Embryonic facial prominence (tissue), 1 donor: Measurements from ENCODE around the gene TULP3.
"Not testable (repeated sequence)": the region's sequence is repeated elsewhere in the genome, so short reads cannot be mapped to it uniquely, and the experiment has no call there.

Experiments
- DNase-seq: peaks from one replicate; pipeline ENCODE4 v3.0.0-alpha.2; 2016; ENCODE audit errors: extremely low spot score

TULP3 gene

GRCh38 chr12:2890388-2891239, at the start of gene TULP3:
TULP3 (plus strand) TSS chr12:2890891; CDS start chr12:2890948, 57 bp downstream.
- DNase-seq, result peak; percentile 97

- DNase-seq, result no peak
Observed at GRCh38 chr12:2841056-2841650, 49.5 kb upstream of the TULP3 start.

- DNase-seq, result no peak
Observed at GRCh38 chr12:2842948-2843347, 47.7 kb upstream of the TULP3 start.

DNA sequence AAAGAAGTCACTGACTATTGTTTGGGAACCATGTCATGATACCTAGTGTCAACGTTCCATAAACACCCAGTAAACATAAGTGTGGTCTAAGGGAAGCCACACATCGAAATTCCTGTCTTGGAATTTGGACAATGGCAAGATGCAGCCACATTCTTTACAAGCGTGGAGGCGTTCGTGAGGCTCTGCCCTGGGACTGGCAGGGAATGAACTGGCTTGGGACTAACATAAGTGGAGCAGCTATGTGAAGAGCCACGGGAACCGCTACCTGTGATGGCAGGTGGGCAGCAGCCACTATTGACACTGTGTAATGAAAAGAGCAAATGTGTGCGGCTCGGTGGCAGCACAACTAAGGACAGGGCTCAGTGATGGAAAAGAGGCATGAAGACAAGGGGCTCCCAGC, 45.9 kb upstream of the TULP3 start:
- no peak for DNase-seq

- DNase-seq, result no peak
Observed at GRCh38 chr12:2845280-2845679, 45.4 kb upstream of the TULP3 start.

DNA sequence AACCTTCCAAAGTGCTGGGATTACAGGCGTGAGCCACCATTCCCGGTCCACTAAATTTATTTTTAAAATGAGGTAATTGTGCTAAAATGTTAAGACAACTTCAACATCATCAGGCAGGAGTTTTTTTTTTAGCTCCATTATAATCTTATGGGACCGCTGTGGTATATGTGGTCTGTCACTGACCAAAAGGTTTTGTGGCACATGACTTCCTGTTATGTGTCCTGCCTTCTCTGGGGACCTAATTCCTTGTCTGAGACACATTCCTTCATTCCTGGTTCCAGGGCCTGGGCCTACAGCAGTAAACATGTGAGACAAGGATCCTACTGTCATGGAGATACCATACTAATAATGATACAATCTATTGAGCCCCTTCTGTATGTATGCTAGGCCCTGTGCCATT, 38.8 kb upstream of the TULP3 start:
- no peak for DNase-seq

GRCh38 chr12:2853626-2854025, 37.1 kb upstream of the TULP3 start:
- no peak for DNase-seq

- DNase-seq, result no peak
Observed at GRCh38 chr12:2854669-2855453, 35.8 kb upstream of the TULP3 start.

- no peak for DNase-seq
Observed at GRCh38 chr12:2855546-2855945, 35.1 kb upstream of the TULP3 start.

GRCh38 chr12:2856051-2856450, 34.6 kb upstream of the TULP3 start:
- no peak for DNase-seq

GRCh38 chr12:2857021-2857431, 33.7 kb upstream of the TULP3 start, which contains the start of gene TEX52:
TEX52 (minus strand) TSS chr12:2857039; CDS start chr12:2857026, 13 bp downstream.
- DNase-seq, result no peak

DNA sequence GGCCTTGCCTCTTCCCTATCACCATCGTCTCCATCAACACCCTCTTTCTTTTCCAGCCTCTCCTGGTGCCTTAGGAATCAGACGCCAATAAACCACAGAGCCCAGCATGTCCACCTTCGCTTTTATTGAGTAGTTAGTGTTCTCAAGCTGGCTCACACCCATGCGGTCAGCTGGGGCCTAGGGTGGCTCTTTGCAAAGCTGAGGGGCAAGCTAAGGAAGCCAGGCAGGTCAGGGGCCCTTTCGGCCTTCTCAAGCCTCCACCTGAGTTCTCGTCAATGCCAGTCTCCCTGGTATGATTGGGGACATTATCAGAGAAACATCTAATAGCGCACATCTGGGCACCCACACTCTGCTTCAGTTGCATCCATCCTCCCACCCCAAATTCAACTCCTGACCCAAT, 33.1 kb upstream of the TULP3 start:
- no peak for DNase-seq

DNA sequence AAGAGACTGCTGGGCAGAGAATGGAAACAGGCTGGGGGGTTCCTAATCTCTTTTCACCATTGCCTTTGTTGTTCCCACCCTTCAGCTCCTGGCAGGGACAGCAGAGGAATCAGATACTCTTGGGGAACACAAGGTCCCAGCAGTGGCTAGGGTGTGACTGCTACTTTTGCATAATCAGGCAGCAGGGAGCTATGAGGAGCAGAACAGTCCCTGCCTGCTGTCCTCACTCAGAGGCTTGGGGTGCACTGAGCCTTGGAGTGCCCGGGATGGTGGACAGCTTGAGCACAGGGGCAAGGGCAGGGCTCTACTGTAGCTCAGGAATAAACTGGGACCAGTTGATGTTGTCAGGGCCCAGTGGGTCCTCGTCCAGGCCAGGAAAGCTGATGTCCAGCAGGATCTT, 32.4 kb upstream of the TULP3 start:
- no peak for DNase-seq

DNA sequence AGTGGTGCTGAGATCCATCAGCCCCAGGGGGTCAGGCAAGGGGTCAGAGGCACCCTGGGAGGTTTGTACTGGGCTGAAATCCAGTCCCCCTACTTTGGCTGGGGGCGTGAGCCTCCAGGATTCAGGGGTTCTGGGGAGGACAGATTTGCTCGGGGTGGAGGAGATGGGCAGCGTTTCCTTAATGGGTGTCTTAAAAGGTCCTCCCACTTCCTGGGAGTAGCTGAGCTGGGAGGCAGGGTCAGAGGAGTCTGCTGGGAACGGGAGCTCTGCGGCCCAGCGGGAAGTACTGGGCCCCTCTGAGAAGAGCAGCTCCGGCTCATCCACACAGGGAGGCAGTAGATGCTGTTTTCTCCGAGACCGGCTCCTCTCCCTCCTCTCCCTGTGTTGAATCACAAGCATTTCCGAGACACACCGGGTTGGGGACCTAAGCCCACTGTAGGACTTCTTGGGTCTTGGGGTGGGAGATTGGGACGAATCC, 31.7 kb upstream of the TULP3 start:
- no peak for DNase-seq

DNA sequence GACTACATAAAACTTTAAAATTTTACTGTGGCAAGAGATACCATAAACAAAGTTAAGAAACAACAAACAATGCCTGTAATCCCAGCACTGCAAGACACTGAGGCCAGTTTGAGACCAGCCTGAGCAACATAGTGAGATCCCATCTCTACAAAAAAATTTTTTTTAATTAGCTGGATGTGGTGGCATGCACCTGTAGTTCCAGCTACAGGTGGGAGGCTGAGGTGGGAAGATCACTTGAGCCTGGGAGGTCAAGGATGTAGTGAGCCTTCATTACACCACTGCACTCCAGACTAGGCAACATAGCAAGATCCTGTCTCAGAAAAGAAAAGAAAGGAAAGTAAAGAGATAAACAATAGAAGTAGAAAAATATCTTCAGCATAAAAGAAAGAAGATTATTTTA, 30.5 kb upstream of the TULP3 start:
- DNase-seq, result no peak

- no peak for DNase-seq
Observed at GRCh38 chr12:2862876-2863275, 27.8 kb upstream of the TULP3 start.

- DNase-seq, result not testable (repeated sequence)
Observed at GRCh38 chr12:2863402-2863801, 27.3 kb upstream of the TULP3 start.

GRCh38 chr12:2864198-2864597, 26.5 kb upstream of the TULP3 start:
- DNase-seq, result no peak

GRCh38 chr12:2868986-2869632, 21.6 kb upstream of the TULP3 start:
- not testable (repeated sequence) for DNase-seq

- no peak for DNase-seq
Observed at GRCh38 chr12:2876431-2877046, 14.2 kb upstream of the TULP3 start.
